Measurements from ENCODE around the gene CST7.
"Not testable (repeated sequence)": the region's sequence is repeated elsewhere in the genome, so short reads cannot be mapped to it uniquely, and the experiment has no call there.

The CST7 gene

GRCh38 chr20:25001323-25001722 is 52.3 kb downstream of the CST7 start:
- WGBS (ENCODE audit: insufficient coverage), result 100% methylated on average over 2 of the region's 4 CpGs
- DNase-seq; H3K27ac ChIP-seq (ENCODE audit: insufficient read depth in 1 of 2, low read depth in 1 of 2, low read length in 2 of 2, poor library complexity in 1 of 2, severe bottlenecking in 2 of 2); H3K4me1 ChIP-seq (ENCODE audit: control extremely low read depth in 1 of 4, control insufficient read depth in 4 of 4, insufficient read depth in 4 of 4, low read length in 3 of 4); H3K4me3 ChIP-seq (ENCODE audit: control insufficient read depth in 1 of 7, extremely low read depth in 1 of 7, insufficient read depth in 4 of 7, low read depth in 2 of 7, low read length in 6 of 7); POLR2A ChIA-PET; H3K27me3 ChIP-seq (replicated peaks in 2 of 5; ENCODE audit: control insufficient read depth in 4 of 5, insufficient read depth in 5 of 5, low read length in 4 of 5); H3K9me3 ChIP-seq (ENCODE audit: control extremely low read depth in 1 of 5, control insufficient read depth in 4 of 5, insufficient read depth in 2 of 5, low read depth in 1 of 5, low read length in 4 of 5): not testable (repeated sequence)
- peaks cover 7 to 28% (median 10%) of the 10 kb centered on the region in 4 experiments for H3K36me3 ChIP-seq (ENCODE audit: control insufficient read depth in 4 of 4, insufficient read depth in 4 of 4, low read length in 3 of 4)
- CTCF ChIA-PET, result interaction anchor here (0.9 kb wide), 1 partner anchor 8 kb away, joined by 3 read pairs; no protein-coding TSS in a partner anchor

- no CpG with 5 or more reads among the region's 1 CpG for WGBS (ENCODE audit: insufficient coverage)
- Histone ChIP-seq H3K27me3 (replicated peaks in 2 of 5; ENCODE audit: control insufficient read depth in 4 of 5, insufficient read depth in 5 of 5, low read length in 4 of 5) (no peaks in the 10 kb centered on the region), H3K4me1 (ENCODE audit: control extremely low read depth in 1 of 4, control insufficient read depth in 4 of 4, insufficient read depth in 4 of 4, low read length in 3 of 4) (peaks cover 0 to 9% (median 4%) of the 10 kb centered on the region in 4 experiments), H3K36me3 (ENCODE audit: control insufficient read depth in 4 of 4, insufficient read depth in 4 of 4, low read length in 3 of 4) (peaks cover 11 to 45% (median 24%) of the 10 kb centered on the region in 4 experiments), H3K9me3 (ENCODE audit: control extremely low read depth in 1 of 5, control insufficient read depth in 4 of 5, insufficient read depth in 2 of 5, low read depth in 1 of 5, low read length in 4 of 5) (peaks cover 0 to 3% (median 3%) of the 10 kb centered on the region in 5 experiments), H3K4me3 (ENCODE audit: control insufficient read depth in 1 of 7, extremely low read depth in 1 of 7, insufficient read depth in 4 of 7, low read depth in 2 of 7, low read length in 6 of 7) (no peak overlapping the region), H3K27ac (ENCODE audit: insufficient read depth in 1 of 2, low read depth in 1 of 2, low read length in 2 of 2, poor library complexity in 1 of 2, severe bottlenecking in 2 of 2) (no peak overlapping the region)
- DNase-seq, result no peak
- ChIA-PET CTCF (interaction anchor here (1.2 to 5.4 kb wide), 2 partner anchors 8 to 57 kb away, joined by 3 to 22 read pairs; no protein-coding TSS in a partner anchor), POLR2A (no interaction called here)
Measured at GRCh38 chr20:25003002-25003401, 53.9 kb downstream of the CST7 start.

DNA sequence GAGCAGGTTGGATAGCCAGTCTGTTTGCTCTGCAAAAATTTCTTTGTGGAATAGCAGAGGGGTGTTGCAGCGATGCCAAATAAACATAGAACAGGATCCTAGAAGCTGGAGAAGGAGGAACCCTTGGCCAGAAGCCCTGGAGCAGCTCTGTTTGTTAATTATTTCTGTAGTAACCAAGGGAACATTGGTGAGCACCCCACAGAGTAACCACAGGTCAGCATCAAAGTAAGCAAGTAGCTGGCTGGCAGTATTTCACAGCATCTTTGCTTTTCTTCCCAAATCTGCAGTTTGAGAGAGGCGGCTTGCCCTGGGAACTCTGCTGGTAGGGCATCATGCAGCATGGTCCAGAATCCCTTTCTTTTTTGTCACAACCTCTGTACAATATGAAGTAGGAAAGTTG is 56.2 kb downstream of the CST7 start:
- DNase-seq, result no peak
- ChIA-PET CTCF (interaction anchor here (1.2 to 5.4 kb wide), 4 partner anchors 11 to 197 kb away, joined by 4 to 22 read pairs (median 8); no protein-coding TSS in a partner anchor), POLR2A (no interaction called here)
- H3K4me3 ChIP-seq (ENCODE audit: control insufficient read depth in 1 of 7, extremely low read depth in 1 of 7, insufficient read depth in 4 of 7, low read depth in 2 of 7, low read length in 6 of 7), result no peak overlapping the region
- H3K36me3 ChIP-seq (ENCODE audit: control insufficient read depth in 4 of 4, insufficient read depth in 4 of 4, low read length in 3 of 4), result peaks cover 25 to 67% (median 40%) of the 10 kb centered on the region in 4 experiments
- peaks cover 0 to 3% (median 3%) of the 10 kb centered on the region in 5 experiments for H3K9me3 ChIP-seq (ENCODE audit: control extremely low read depth in 1 of 5, control insufficient read depth in 4 of 5, insufficient read depth in 2 of 5, low read depth in 1 of 5, low read length in 4 of 5)
- H3K4me1 ChIP-seq (ENCODE audit: control extremely low read depth in 1 of 4, control insufficient read depth in 4 of 4, insufficient read depth in 4 of 4, low read length in 3 of 4), result peaks cover 0 to 5% (median 2%) of the 10 kb centered on the region in 4 experiments
- H3K27me3 ChIP-seq (replicated peaks in 2 of 5; ENCODE audit: control insufficient read depth in 4 of 5, insufficient read depth in 5 of 5, low read length in 4 of 5), result no peaks in the 10 kb centered on the region
- H3K27ac ChIP-seq (ENCODE audit: insufficient read depth in 1 of 2, low read depth in 1 of 2, low read length in 2 of 2, poor library complexity in 1 of 2, severe bottlenecking in 2 of 2), result no peak overlapping the region
- 93% methylated on average over 2 of the region's 2 CpGs for WGBS (ENCODE audit: insufficient coverage)

DNA sequence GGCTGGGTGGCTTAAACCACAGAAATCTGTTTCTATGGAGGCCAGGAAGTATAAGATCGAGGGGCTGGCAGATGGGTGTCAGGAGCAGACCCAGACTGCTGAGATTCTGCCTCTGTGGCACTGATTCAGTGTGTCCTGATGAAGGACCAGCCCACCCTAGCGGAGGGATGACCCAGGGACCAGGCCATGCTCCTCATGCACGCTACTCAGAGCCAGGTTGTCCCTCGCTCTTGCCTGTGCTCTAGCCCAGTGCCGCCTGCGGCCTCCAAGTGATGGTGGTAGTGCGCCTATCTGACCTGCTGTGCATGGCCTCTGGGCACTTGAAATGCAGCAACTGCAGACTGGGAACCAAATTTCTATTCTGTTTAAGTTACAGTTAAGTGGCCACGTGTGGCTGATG is 56.6 kb downstream of the CST7 start:
- H3K36me3 ChIP-seq (ENCODE audit: control insufficient read depth in 4 of 4, insufficient read depth in 4 of 4, low read length in 3 of 4), result peaks cover 25 to 72% (median 43%) of the 10 kb centered on the region in 4 experiments
- DNase-seq, result no peak
- H3K9me3 ChIP-seq (ENCODE audit: control extremely low read depth in 1 of 5, control insufficient read depth in 4 of 5, insufficient read depth in 2 of 5, low read depth in 1 of 5, low read length in 4 of 5), result peaks cover 0 to 3% (median 3%) of the 10 kb centered on the region in 5 experiments
- ChIA-PET CTCF (interaction anchor here (1.2 to 5.4 kb wide), 3 partner anchors 11 to 197 kb away, joined by 4 to 22 read pairs (median 8); no protein-coding TSS in a partner anchor), POLR2A (no interaction called here)
- H3K27ac ChIP-seq (ENCODE audit: insufficient read depth in 1 of 2, low read depth in 1 of 2, low read length in 2 of 2, poor library complexity in 1 of 2, severe bottlenecking in 2 of 2), result no peak overlapping the region
- no peak overlapping the region for H3K4me3 ChIP-seq (ENCODE audit: control insufficient read depth in 1 of 7, extremely low read depth in 1 of 7, insufficient read depth in 4 of 7, low read depth in 2 of 7, low read length in 6 of 7)
- peaks cover 0 to 1% (median under 1%) of the 10 kb centered on the region in 4 experiments for H3K4me1 ChIP-seq (ENCODE audit: control extremely low read depth in 1 of 4, control insufficient read depth in 4 of 4, insufficient read depth in 4 of 4, low read length in 3 of 4)
- no peaks in the 10 kb centered on the region for H3K27me3 ChIP-seq (replicated peaks in 2 of 5; ENCODE audit: control insufficient read depth in 4 of 5, insufficient read depth in 5 of 5, low read length in 4 of 5)
- WGBS (ENCODE audit: insufficient coverage), result 95% methylated on average over 8 of the region's 8 CpGs

DNA sequence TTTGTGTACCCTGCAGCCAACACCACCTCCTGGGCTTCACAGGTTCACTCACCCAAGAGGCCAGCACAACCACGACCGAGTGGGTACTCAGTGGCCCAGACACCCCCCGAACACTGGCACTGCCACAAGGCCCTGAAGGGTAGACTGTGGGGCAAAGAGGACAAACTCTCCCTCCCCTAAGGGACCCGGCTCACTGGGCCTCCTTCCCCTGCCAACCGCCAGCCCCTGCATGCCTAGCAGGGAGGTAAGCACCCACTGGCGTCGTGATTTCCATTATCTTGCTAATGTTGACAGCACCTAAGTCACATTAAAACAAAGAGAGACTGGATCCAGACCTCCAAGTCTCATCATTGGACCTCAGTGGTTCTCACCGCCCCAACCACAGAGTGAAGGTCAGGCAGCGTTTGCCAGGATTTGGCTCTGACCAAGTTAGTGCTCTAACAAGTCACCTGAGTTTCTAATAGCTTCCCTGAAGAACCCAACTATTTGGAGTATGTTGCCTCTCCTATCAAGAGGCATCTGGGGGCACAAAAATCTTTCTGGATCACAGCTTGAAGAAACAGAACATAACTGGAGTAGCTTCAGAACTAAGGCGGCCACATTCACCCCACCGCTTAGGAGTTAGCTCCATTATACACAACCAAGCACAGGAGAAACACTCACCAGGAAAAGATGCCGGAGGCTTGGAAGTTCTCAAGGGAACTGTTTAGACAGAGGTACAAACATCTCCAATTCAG is 57.5 kb downstream of the CST7 start:
- Histone ChIP-seq H3K4me3 (ENCODE audit: control insufficient read depth in 1 of 7, extremely low read depth in 1 of 7, insufficient read depth in 4 of 7, low read depth in 2 of 7, low read length in 6 of 7) (no peak overlapping the region), H3K4me1 (ENCODE audit: control extremely low read depth in 1 of 4, control insufficient read depth in 4 of 4, insufficient read depth in 4 of 4, low read length in 3 of 4) (no peaks in the 10 kb centered on the region), H3K27ac (ENCODE audit: insufficient read depth in 1 of 2, low read depth in 1 of 2, low read length in 2 of 2, poor library complexity in 1 of 2, severe bottlenecking in 2 of 2) (no peak overlapping the region), H3K9me3 (ENCODE audit: control extremely low read depth in 1 of 5, control insufficient read depth in 4 of 5, insufficient read depth in 2 of 5, low read depth in 1 of 5, low read length in 4 of 5) (peaks cover 0 to 3% (median 3%) of the 10 kb centered on the region in 5 experiments), H3K36me3 (ENCODE audit: control insufficient read depth in 4 of 4, insufficient read depth in 4 of 4, low read length in 3 of 4) (peaks cover 27 to 81% (median 50%) of the 10 kb centered on the region in 4 experiments), H3K27me3 (replicated peaks in 2 of 5; ENCODE audit: control insufficient read depth in 4 of 5, insufficient read depth in 5 of 5, low read length in 4 of 5) (no peaks in the 10 kb centered on the region)
- POLR2A ChIA-PET, result interaction anchor here (0.6 kb wide), 1 partner anchor 12 kb away, joined by 4 read pairs; no protein-coding TSS in a partner anchor
- 81% methylated on average over 7 of the region's 12 CpGs for WGBS (ENCODE audit: insufficient coverage)
- CTCF ChIA-PET, result interaction anchor here (1.1 to 5.4 kb wide), 4 partner anchors 12 to 196 kb away, joined by 3 to 22 read pairs (median 6); no protein-coding TSS in a partner anchor
- no peak for DNase-seq

DNA sequence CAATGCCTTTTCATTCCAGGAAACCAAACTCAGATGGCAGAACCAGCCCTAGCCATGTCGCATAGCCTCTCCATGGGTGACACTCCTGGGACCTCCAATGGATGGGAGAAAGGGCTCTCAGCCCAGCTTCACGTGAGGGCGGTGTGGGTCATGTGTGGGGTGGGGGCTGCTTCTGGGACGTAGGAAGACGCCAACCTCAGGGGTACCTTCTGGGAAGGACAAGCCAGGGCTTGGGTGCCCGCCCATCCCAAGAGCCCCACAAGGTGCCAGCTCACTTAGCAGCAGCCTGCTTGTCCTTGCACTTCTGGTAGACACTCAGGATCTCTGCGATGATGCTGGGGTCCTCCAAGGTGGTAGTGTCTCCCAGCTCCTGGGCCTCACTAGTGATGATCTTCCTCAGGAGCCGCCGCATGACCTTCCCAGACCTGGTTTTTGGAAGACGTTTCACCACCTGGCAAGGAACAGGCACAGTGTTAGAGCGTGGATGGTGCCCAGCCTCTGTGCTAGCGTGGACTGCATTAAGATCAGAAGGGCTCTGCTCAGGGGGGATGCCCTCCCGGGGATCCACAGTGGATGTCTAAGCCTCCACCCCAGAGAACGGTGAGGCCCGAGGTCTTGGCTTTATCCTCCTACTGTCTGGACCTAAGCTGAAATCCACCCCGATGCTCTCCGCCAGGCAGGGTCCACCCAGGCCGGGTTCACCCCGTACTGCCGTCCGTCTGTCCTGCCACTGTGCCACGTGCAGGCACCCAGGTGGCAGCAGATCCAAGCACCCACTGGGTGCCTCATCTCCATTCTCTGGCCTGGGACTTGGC is 58.6 kb downstream of the CST7 start:
- Histone ChIP-seq H3K36me3 (ENCODE audit: control insufficient read depth in 4 of 4, insufficient read depth in 4 of 4, low read length in 3 of 4) (peaks cover 28 to 89% (median 59%) of the 10 kb centered on the region in 4 experiments), H3K9me3 (ENCODE audit: control extremely low read depth in 1 of 5, control insufficient read depth in 4 of 5, insufficient read depth in 2 of 5, low read depth in 1 of 5, low read length in 4 of 5) (peaks cover 0 to 1% (median under 1%) of the 10 kb centered on the region in 5 experiments), H3K27ac (ENCODE audit: insufficient read depth in 1 of 2, low read depth in 1 of 2, low read length in 2 of 2, poor library complexity in 1 of 2, severe bottlenecking in 2 of 2) (no peak overlapping the region), H3K4me1 (ENCODE audit: control extremely low read depth in 1 of 4, control insufficient read depth in 4 of 4, insufficient read depth in 4 of 4, low read length in 3 of 4) (no peaks in the 10 kb centered on the region), H3K27me3 (replicated peaks in 2 of 5; ENCODE audit: control insufficient read depth in 4 of 5, insufficient read depth in 5 of 5, low read length in 4 of 5) (no peaks in the 10 kb centered on the region), H3K4me3 (ENCODE audit: control insufficient read depth in 1 of 7, extremely low read depth in 1 of 7, insufficient read depth in 4 of 7, low read depth in 2 of 7, low read length in 6 of 7) (no peak overlapping the region)
- 98% methylated on average over 19 of the region's 22 CpGs for WGBS (ENCODE audit: insufficient coverage)
- DNase-seq, result no peak
- ChIA-PET POLR2A (no interaction called here), CTCF (interaction anchor here (1.1 to 5.4 kb wide), 4 partner anchors 13 to 57 kb away, joined by 4 to 22 read pairs (median 6); no protein-coding TSS in a partner anchor)

All from common myeloid progenitor, CD34-positive (primary cell).